ENCODE data around the gene ATXN1.
"Not testable (repeated sequence)": the region's sequence is repeated elsewhere in the genome, so short reads cannot be mapped to it uniquely, and the experiment has no call there.

Gene ATXN1

DNA sequence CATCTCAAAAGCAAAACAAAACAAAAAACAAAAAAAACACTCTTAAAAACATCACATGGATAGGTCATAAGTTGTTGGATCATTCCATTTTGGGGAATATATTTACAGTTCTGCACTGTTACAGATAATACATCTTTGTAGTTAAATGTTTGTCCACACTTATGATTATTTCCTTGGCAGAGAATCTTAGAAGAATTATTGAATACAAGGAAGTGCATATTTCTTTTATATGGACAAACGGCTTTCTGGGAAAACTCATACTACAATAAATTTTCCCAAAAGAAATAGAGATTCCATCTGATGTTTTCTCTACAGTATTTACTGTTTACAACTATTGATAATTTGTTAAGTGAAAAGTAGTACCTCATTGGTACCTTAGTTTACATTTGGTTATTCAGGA lies 489.1 kb downstream of the ATXN1 start:
- H3K4me3 ChIP-seq (ENCODE audit: low read depth, low read length), result no peak overlapping the region
- no peak for DNase-seq (ENCODE audit: low read depth)

DNA sequence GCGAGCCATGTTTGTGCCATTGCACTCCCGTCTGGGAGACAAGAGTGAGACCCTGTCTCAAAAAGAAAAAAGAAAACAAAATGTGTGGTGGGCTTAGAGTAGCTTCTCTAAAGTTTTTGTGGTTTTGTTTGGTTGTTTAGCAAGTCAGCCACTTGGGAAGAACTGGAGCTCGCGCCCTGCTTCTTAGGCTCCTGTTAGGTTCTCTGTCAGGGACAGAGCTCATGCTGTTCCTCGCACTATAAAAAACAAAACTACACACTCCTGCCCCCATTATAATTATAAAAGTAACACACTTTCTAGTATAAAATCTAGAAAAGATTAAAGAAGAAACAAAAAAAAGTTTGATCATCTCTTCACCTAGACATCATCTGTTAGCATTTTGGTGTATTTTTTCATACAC lies 489.8 kb downstream of the ATXN1 start:
- H3K4me3 ChIP-seq (ENCODE audit: low read depth, low read length), result no peak overlapping the region
- DNase-seq (ENCODE audit: low read depth), result no peak

DNA sequence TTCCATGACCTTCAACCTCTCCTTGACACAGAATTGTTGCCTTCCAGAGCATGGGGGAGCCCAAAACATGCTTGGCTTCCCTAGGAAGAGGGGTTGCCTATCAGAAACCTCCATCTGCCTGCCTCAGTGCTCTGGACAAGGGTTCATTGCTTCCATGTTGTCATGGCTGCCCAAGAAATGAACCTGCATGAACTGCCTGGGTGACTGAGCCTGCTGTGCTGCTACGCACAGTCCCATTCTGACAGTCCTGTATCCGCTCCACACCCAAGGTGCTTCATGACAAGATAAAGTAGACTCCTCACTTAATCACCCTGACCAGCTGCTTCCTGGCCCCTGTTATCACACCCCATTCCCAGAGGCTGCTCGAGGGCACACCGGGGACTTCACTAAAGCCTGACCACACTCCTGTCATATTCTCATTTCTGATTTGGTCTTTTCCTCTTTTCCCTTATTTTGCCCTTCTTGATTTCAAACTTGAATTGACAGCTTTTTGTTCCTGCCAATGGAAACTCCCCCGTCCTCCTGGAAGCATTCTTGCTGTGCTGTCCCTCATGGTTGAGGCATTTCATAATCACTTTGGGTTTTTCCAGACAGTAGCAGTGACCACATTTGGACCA lies 491.0 kb downstream of the ATXN1 start:
- H3K4me3 ChIP-seq (ENCODE audit: low read depth, low read length), result no peak overlapping the region
- no peak for DNase-seq (ENCODE audit: low read depth)

DNA sequence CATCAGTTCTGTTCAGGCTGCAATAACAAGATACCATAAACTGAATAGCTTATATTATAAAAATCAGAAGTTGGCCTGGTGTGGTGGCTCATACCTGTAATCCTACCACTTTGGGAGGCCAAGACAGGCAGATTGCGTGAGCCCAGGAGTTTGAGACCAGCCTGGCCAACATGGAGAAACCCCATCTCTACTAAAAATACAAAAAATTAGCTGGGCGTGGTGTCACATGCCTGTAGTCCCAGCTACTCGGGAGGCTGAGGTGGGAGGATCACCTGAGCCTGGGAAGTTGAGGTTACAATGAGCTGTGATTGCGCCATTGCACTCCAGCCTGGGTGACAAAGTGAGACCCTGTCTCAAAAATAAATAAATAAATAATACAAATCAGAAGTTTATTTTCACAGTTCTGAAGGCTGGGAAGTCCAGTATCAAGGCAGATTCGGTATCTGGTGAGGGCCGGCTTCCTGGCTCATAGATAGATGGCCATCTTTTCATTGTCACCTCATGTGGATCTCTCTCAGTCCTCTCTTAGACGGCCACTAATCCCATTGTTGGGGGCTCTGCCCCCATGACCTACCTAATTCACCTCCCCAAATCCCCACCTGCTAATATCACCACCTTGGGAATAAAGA lies 491.7 kb downstream of the ATXN1 start:
- not testable (repeated sequence) for DNase-seq (ENCODE audit: low read depth); H3K4me3 ChIP-seq (ENCODE audit: low read depth, low read length)

DNA sequence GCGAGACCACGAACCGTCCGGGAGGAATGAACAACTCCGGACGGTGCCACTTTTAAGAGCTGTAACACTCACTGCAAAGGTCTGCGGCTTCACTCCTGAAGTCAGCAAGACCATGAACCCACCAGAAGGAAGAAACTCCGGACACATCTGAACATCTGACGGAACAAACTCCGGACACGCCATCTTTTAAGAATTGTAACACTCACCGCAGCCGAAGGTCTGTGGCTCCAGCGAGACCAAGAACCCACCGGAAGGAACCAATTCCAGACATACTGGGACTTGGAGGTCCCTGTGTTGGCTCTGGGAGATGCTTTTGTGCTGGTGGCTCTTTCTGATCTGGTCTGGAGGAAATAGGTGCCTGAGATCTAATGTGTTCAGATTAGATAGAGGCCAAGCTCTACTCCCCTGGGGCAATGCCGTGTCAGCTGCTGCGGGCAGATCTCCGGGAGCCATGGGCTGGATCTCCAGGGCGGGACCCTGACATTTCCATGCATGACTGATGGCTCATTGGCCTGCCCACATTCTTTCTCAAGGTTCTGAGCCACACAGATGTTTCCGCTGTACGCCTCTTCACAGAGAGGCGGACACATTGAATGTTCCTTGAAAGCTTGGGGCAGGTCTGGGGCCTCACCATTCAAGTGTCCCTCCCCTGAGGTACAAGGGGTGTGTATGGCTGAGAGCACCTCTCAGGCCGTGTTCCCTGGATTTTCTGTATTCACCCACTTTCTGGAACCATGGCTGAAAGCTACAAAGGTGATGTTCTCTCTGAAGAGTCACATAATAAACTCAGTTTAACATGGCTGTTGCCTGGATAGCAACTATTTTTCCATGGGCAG lies 493.6 kb downstream of the ATXN1 start:
- H3K4me3 ChIP-seq (ENCODE audit: low read depth, low read length), result no peak overlapping the region
- DNase-seq (ENCODE audit: low read depth), result no peak

DNA sequence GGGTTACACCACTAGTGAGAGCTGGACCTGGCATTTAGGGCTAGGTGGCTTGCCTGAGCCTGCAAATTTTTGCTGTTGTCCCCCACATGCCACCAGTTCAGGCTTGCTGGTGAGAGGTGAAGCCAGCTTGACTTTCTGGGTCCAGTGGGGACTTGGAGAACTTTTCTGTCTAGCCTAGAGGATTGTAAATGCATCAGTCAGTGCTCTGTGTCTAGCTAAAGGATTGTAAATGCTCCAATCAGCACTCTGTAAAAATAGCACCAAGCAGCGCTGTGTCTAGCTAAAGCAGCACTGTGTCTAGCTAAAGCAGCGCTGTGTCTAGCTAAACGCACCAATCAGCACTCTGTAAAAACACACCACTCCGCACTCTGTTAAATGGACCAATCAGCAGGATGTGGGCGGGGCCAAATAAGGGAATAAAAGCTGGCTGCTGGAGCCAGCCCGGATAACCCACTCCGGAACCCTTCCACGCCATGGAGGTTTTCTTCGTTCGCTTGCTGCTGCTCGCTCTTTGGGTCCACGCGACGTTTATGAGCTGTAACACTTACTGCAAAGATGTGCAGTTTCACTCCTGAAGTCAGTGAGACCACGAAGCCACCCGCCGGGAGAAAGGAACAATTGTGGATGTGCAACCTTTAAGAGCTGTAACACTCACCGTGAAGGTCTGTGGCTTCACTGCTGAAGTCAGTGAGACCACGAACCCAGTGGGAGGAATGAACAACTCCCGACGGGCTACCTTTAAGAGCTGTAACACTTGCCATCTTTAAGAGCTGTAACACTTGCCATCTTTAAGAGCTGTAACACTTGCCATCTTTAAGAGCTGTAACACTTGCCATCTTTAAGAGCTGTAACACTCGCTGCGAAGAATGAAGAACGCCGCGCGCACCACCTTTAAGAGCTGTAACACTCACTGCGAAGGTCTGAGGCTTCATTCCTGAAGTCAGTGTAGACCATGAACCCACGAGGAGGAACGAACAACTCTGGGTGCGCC lies 495.6 kb downstream of the ATXN1 start:
- no peak for DNase-seq (ENCODE audit: low read depth)
- no peak overlapping the region for H3K4me3 ChIP-seq (ENCODE audit: low read depth, low read length)

DNA sequence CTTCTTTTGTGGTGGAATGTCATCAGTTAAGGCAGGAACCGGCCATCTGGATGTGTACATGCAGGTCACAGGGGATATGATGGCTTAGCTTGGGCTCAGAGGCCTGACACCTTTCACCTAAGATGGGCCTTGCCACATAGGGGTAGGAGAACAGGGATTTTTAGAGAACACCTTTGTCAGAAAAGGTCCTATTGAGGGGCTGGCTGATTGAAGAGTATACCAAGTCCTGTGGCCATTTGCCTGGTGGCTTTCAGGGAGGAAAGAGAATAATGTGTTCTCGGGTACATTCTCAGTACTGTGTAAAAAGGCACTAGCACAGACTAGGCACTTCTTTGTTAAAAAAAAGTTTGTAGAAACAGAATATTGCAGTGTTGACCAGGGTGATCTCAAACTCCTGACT lies 496.5 kb downstream of the ATXN1 start:
- DNase-seq (ENCODE audit: low read depth), result no peak
- H3K4me3 ChIP-seq (ENCODE audit: low read depth, low read length), result no peak overlapping the region

DNA sequence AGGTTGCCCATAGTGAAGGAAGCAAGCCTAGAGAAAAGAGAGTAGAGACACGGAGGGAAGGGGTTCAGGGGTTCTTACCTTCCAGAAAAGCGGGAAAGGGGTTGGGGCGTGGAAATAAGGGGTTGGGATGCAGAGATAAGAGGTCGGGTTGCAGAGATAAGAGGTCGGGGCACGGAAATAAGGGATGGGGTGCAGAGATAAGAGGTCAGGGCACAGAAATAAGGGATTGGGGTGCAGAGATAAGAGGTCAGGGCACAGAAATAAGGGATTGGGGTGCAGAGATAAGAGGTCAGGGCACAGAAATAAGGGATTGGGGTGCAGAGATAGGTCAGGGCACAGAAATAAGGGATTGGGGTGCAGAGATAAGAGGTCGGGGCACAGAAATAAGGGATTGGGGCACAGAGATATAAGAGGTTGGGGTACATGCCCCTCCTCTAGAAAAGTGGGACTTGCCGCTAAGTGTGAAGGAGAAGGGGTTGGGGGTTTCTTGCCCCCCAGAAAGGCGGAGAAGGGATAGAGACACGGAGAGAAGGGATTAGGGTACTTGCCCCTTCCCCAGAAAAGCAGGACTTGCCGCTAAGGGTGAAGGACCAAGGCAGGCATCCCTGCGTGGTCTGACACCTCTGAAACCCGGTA lies 497.7 kb downstream of the ATXN1 start:
- H3K4me3 ChIP-seq (ENCODE audit: low read depth, low read length); DNase-seq (ENCODE audit: low read depth): not testable (repeated sequence)

DNA sequence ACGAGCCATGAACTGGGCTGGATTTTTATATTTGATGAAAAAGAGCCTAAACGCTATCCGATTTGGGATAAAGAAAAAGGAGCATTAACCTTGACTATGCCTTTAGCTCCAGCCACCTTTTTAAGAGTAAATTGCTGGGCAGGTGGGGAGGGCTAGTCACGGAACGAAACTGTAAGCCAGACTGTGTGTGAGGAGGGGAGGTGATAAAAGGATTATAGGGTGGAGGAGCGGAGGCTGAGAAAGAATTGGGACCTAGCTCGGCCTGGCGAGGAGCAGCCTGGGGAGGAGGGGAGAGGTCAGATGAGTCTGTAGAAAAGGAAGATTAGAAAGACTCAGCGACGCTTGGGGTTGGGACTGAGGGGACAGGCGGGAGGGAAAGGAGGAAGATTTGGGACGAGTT lies 498.5 kb downstream of the ATXN1 start:
- not testable (repeated sequence) for DNase-seq (ENCODE audit: low read depth); H3K4me3 ChIP-seq (ENCODE audit: low read depth, low read length)

DNA sequence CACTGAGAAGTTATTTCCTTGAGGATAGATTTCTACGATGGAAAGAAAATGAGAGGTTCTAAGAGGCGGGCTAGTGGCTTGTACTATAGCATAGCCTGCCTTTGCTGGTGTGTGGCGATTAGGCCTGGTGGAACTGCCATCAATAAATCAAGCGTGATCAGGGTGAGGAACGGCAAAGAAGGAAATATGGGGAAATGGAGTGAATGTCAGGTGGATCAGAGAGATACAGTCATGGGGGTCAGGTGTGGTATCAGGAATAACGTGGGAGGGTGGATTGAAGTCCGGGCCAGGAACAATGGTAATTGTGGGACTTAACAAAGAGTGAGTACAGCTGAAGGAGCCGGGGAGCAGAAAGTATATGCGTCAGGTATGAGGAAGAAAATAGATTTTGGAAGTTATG lies 500.7 kb downstream of the ATXN1 start:
- H3K4me3 ChIP-seq (ENCODE audit: low read depth, low read length); DNase-seq (ENCODE audit: low read depth): not testable (repeated sequence)

DNA sequence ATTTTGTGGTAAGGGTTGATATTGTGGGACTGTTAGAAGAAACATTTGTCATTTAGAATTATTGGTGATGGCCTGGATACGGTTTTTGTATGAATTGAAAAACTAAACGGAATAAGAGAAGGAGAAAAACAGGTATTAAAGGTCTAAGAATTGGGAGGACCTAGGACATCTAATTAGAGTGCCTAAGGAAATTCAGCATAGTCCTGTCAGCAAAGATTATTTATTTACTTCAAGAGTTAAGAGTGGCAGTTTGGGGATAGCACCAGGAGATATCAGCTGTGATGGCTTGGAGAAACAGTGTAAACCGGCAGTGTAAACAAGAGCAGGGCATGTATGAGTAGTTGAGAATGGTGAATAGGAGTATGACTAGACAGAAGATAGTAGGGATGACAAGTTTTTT lies 501.7 kb downstream of the ATXN1 start:
- DNase-seq (ENCODE audit: low read depth); H3K4me3 ChIP-seq (ENCODE audit: low read depth, low read length): not testable (repeated sequence)

DNA sequence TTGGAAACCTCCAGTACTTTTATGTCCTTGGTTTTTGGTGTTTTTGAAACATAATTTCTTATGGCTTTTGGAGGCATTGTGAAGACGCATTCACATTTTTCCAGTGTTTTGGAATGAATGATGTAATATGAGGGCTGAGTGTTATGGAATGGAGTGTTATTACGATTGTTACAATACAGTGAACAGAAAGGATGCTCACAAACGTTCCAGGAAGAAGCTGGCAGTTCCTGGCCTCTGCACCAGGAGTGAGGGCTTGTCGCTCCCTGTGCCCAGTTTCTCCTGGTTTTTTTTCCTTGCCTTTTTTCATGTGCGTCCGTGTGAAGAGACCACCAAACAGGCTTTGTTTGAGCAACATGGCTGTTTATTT lies 502.6 kb downstream of the ATXN1 start:
- no peak overlapping the region for H3K4me3 ChIP-seq (ENCODE audit: low read depth, low read length)
- no peak for DNase-seq (ENCODE audit: low read depth)

DNA sequence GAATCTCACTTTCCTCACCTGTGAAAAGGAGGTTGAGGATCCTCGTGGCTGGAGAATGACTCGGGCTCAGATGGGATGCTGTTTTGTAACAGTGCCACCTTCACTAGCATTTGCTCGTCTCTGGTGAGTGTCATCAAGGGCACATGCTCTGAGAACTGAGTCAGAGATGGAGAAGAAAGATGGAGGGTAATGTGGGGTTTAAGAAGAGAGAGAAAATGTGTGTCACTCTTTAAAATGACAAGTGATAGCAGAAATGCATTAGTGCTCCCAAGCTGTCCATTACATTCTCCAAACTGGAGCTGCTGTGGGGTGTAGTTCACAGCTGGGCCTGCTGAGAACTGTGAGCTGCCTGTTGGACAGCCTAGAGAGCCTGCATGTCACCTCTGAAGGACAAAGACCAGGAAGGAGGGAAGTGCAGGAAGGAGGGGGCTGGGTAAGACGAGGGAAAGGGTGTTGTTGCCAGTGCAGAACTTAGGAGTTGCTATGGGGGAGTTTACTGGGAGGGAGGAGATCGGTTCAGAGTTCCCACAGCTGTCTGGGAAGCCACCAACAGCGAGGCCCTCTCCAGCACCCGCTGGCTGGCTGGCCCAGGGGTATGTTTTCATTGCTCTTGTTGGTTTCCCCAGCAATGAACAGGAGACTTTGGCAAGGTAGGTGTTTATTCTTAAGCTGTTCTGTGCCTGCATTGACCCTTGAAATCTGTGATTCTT lies 503.1 kb downstream of the ATXN1 start:
- no peak overlapping the region for H3K4me3 ChIP-seq (ENCODE audit: low read depth, low read length)
- DNase-seq (ENCODE audit: low read depth), result no peak

DNA sequence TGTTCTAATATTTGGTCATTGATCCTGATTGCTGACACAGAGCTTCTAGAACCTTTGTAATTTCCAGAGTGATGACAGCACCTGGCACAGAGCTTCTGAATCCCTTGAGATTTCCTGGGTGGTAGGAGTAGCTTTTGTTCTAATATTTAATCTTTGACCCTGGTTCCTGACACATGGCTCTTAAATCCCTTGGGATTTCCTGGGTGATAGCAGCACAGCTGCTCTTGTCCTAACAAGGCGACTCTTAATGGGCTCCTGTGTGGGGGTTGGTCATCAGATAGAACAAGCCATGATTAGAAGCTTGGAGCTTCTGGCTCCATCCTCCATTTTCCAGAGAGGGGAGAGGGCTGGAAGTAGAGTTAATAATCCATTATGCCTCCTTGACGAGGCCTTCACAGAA lies 504.5 kb downstream of the ATXN1 start:
- no peak for DNase-seq (ENCODE audit: low read depth)
- H3K4me3 ChIP-seq (ENCODE audit: low read depth, low read length), result no peak overlapping the region

DNA sequence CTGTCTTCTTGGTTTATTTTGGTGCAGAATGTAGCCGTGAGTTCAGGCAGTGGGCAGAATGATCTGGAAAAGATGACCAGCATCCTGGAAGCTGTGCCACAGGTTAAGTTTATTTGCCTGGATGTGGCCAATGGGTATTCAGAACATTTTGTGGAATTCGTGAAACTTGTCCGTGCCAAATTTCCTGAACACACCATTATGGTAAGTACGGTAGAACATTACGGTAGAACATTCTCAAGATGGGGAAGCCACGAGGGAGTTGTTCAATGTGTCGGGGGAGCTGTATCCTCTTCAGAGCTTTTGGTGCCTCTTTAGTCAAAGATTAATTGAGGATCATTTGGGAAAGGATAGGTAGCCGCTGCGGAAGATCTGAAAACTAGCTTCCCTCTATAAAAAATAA lies 506.7 kb downstream of the ATXN1 start:
- no peak overlapping the region for H3K4me3 ChIP-seq (ENCODE audit: low read depth, low read length)
- no peak for DNase-seq (ENCODE audit: low read depth)

DNA sequence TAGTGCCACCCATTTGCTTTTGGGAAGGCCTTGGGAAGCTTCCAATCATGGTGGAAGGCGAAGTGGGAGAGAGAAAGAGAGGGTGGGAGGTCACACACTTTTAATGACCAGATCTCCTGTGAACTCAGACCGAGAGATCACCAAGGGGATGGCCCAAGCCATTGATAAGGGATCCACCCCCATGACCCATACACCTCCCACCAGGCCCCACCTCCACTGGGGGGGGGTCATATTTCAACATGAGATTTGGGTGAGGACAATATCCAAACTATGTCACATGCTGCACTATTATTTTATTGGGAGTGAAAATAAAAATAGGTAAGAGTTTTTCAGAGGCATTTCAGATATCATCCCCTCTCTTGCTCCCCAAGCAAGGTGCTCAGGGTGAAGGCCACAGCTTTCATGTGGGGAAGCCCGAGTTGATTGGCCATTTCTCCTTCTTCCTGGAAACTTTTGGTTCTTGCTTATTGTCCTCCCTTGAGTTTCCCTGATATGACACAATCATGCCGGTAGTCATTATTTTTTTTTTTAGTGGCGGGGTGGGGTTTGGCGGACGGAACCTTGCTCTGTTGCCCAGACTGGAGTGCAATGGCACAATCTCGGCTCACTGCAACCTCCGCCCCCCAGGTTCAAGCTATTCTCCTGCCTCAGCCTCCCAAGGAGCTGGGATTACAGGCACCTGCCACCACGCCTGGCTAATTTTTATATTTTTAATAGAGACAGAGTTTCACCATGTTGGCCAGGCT lies 507.7 kb downstream of the ATXN1 start:
- DNase-seq (ENCODE audit: low read depth), result no peak
- no peak overlapping the region for H3K4me3 ChIP-seq (ENCODE audit: low read depth, low read length)

DNA sequence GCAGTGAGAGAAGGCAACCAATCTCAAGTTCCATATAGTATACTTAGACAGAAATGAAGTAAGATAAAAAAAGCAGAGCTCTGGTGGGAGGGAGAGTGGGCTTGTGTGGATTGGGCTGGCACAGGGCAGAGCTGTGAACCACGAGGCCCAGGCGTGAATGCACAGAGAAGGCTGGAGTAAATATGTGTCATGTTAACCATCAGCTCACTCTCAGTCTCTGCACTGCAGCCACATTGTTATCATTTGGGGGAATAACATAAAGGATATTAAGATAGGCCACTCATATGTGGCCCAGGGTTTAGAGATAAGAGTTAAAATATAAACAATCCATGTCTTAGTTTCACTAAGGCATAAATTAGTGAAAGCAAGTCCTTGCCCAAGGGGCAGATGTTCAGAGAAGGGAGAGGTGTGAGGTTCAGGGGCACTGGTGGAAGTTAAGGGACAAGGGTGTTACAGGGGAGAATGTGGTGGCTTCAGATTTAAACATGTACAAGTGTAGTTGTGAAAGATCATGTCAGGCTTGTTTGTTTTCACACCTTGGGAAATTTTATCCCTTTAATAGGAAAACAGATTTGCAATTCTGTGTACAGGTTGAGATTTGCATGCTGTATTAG lies 508.5 kb downstream of the ATXN1 start:
- H3K4me3 ChIP-seq (ENCODE audit: low read depth, low read length), result no peak overlapping the region
- no peak for DNase-seq (ENCODE audit: low read depth)

DNA sequence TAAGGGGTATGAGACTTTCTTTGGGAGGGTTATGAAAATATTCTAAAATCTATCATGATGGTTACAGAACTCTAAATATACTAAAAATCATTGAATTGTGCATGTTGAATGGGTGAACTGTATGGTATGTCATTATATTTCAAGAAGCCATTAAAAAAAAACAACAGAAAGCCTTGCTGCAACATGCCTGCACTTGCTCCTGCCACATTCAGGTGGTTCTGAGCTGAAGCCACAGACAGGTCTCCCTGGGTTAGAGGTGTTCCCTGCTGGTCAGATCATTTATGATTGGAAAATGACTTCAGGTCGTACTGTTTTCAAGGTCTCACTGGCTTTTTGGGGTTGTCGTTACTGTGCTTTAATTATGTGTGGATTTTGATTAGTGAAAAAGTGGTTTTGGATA lies 509.6 kb downstream of the ATXN1 start:
- no peak for DNase-seq (ENCODE audit: low read depth)
- no peak overlapping the region for H3K4me3 ChIP-seq (ENCODE audit: low read depth, low read length)
